Testis (tissue), 2 donors: Measurements from ENCODE around the gene AFF4.

Experiments
- CTCF ChIP-seq, 3 experiments: fragments of 450-650 bp in 2 of 3; fragments of 200-600 bp in 1 of 3; sonication (generic) in 1 of 3; IDR thresholded peaks; one replicate each; pipeline ENCODE4 v1.5.1; 2016 to 2019; ENCODE audit warnings: antibody characterized with exemption in 3 of 3, mild to moderate bottlenecking in 2 of 3, moderate library complexity in 1 of 3
- POLR2A ChIP-seq: fragments of 450-650 bp; IDR thresholded peaks from one replicate; pipeline ENCODE4 v1.6.1; 2017; ENCODE audit warnings: antibody characterized with exemption, mild to moderate bottlenecking, moderate library complexity

- TF ChIP-seq CTCF (IDR thresholded peaks at IDR 0.05) (no peak), POLR2A (no peak)
These were observed 102.7 kb downstream of the AFF4 start for GRCh38 chr5:132860742-132861141.
